Measurements from ENCODE around the gene RAP1GAP2. TPM values are rescaled to one million over a fixed set of nuclear protein-coding genes. Genes with fewer than 3 reads are reported as not detected.

RAP1GAP2 gene
- total RNA-seq, 4 donors from 2014 or later, result 10.8 to 18.3 (median 12.6) TPM

- DNase-seq (ENCODE audit: low spot score in 2 of 2), result no peak
- WGBS, result 58% methylated on average over 6 of the region's 6 CpGs
- no peak overlapping the region for H3K4me3 ChIP-seq
- no peaks in the 10 kb centered on the region for H3K36me3 ChIP-seq
- H3K9me3 ChIP-seq, result no peaks in the 10 kb centered on the region
- H3K27me3 ChIP-seq, result peaks cover 13% of the 10 kb centered on the region
- no peak overlapping the region for H3K27ac ChIP-seq
- TF ChIP-seq, protein P1, sequence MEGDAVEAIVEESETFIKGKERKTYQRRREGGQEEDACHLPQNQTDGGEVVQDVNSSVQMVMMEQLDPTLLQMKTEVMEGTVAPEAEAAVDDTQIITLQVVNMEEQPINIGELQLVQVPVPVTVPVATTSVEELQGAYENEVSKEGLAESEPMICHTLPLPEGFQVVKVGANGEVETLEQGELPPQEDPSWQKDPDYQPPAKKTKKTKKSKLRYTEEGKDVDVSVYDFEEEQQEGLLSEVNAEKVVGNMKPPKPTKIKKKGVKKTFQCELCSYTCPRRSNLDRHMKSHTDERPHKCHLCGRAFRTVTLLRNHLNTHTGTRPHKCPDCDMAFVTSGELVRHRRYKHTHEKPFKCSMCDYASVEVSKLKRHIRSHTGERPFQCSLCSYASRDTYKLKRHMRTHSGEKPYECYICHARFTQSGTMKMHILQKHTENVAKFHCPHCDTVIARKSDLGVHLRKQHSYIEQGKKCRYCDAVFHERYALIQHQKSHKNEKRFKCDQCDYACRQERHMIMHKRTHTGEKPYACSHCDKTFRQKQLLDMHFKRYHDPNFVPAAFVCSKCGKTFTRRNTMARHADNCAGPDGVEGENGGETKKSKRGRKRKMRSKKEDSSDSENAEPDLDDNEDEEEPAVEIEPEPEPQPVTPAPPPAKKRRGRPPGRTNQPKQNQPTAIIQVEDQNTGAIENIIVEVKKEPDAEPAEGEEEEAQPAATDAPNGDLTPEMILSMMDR (IDR thresholded peaks at IDR 0.05), result no peak
- TF ChIP-seq POLR2A (IDR thresholded peaks at IDR 0.05) (no peak), EP300 (IDR thresholded peaks at IDR 0.05) (no peak), POLR2AphosphoS5 (IDR thresholded peaks at IDR 0.05) (no peak)
- H3K4me1 ChIP-seq, result peaks cover 26% of the 10 kb centered on the region
Observed at GRCh38 chr17:2850991-2851390, 54.8 kb downstream of the RAP1GAP2 start.

DNA sequence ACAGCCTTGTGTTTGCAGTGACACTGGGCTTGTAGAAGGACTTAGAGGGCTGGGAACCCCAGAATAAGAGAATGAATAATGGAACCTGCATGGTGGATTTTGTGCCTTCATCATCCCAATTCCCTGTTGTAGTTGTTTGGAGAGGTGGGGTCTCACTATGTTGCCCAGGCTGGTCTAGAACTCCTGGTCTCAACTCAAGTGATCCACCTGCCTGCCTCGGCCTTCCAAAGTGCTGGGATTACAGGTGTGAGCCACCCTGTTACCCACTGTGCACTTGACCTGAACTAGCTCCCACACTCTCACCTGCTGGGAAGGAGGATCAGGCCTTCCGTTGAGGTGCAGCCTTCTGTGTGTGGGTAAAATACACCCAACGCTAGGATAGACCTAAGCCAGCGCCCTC lies 55.4 kb downstream of the RAP1GAP2 start:
- no peaks in the 10 kb centered on the region for H3K36me3 ChIP-seq
- WGBS, result 66% methylated on average over 4 of the region's 4 CpGs
- DNase-seq (ENCODE audit: low spot score in 2 of 2), result no peak

GRCh38 chr17:2852221-2852620 lies 56.0 kb downstream of the RAP1GAP2 start:
- H3K4me3 ChIP-seq, result no peak overlapping the region
- no peaks in the 10 kb centered on the region for H3K9me3 ChIP-seq
- TF ChIP-seq EP300 (IDR thresholded peaks at IDR 0.05) (no peak), POLR2A (IDR thresholded peaks at IDR 0.05) (no peak), POLR2AphosphoS5 (IDR thresholded peaks at IDR 0.05) (no peak)
- TF ChIP-seq, protein P1 (IDR thresholded peaks at IDR 0.05), result no peak
- DNase-seq (ENCODE audit: low spot score in 2 of 2), result no peak
- no peaks in the 10 kb centered on the region for H3K36me3 ChIP-seq
- H3K4me1 ChIP-seq, result peaks cover 26% of the 10 kb centered on the region
- peak overlapping the region; percentile 69 for H3K27ac ChIP-seq
- peaks cover 21% of the 10 kb centered on the region for H3K27me3 ChIP-seq
- WGBS, result 21% methylated on average over 6 of the region's 6 CpGs

More for the DNA sequence above, 55.4 kb downstream of the RAP1GAP2 start:
- Histone ChIP-seq H3K4me1 (peaks cover 26% of the 10 kb centered on the region), H3K27ac (no peak overlapping the region), H3K9me3 (no peaks in the 10 kb centered on the region), H3K4me3 (no peak overlapping the region), H3K27me3 (peaks cover 19% of the 10 kb centered on the region)
- no peak for TF ChIP-seq POLR2AphosphoS5 (IDR thresholded peaks at IDR 0.05)
- TF ChIP-seq EP300 (IDR thresholded peaks at IDR 0.05), result no peak
- no peak for TF ChIP-seq POLR2A (IDR thresholded peaks at IDR 0.05)
- TF ChIP-seq, protein P1 (IDR thresholded peaks at IDR 0.05), result no peak

DNA sequence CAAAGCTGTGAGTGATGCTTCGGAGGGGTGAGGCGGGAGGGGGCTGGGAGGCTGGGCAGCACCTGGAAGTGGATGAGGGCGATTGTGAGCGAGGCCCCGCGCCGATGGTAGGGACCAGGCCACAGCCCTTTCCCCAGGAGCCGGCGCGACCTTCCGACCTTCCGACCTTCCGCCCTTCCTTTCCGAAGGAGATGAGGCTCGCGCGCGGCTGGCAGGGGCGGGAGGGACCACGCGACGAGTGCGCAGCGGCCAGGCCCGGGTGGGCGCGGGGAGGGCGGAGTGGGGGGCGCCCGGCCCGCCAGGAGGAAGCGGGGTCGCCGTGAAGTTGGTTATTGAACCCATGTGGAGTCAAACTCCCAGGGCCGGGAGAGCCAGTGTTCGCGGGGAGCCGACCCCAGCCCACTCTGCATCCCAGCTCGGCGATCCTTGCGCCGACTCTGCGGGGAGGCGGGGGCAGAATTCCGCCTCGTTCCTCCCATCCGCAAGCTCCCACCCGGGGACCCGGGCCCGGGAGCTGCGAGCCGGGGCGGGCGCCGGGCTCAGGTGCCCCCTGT lies 56.6 kb downstream of the RAP1GAP2 start:
- H3K36me3 ChIP-seq, result no peaks in the 10 kb centered on the region
- H3K4me3 ChIP-seq, result peak overlapping the region; percentile 61
- DNase-seq (ENCODE audit: low spot score in 2 of 2), result no peak
- H3K9me3 ChIP-seq, result no peaks in the 10 kb centered on the region
- peak overlapping the region; percentile 69 for H3K27ac ChIP-seq
- 19% methylated on average over 51 of the region's 55 CpGs for WGBS
- TF ChIP-seq, protein P1 (IDR thresholded peaks at IDR 0.05), result no peak
- TF ChIP-seq POLR2A (IDR thresholded peaks at IDR 0.05), result no peak
- no peak for TF ChIP-seq EP300 (IDR thresholded peaks at IDR 0.05)
- TF ChIP-seq POLR2AphosphoS5 (IDR thresholded peaks at IDR 0.05), result no peak
- peaks cover 26% of the 10 kb centered on the region for H3K4me1 ChIP-seq
- H3K27me3 ChIP-seq, result peaks cover 24% of the 10 kb centered on the region

- Histone ChIP-seq H3K27me3 (peaks cover 24% of the 10 kb centered on the region), H3K9me3 (no peaks in the 10 kb centered on the region), H3K4me1 (peaks cover 26% of the 10 kb centered on the region), H3K27ac (peak overlapping the region; percentile 69), H3K4me3 (peak overlapping the region; percentile 61), H3K36me3 (no peaks in the 10 kb centered on the region)
- TF ChIP-seq POLR2AphosphoS5 (IDR thresholded peaks at IDR 0.05) (no peak), EP300 (IDR thresholded peaks at IDR 0.05) (no peak), POLR2A (IDR thresholded peaks at IDR 0.05) (no peak)
- TF ChIP-seq, protein P1 (IDR thresholded peaks at IDR 0.05), result no peak
- peak in 1 of 2 donors; percentile 70 for DNase-seq (ENCODE audit: low spot score in 2 of 2)
- WGBS, result under 1% methylated on average over 36 of the region's 119 CpGs
Observed at GRCh38 chr17:2853283-2854142, 57.3 kb downstream of the RAP1GAP2 start.
